NCI-H1105 treated with DMSO at 0.1 percent for 48 hours (cell line): ENCODE results near the gene PM20D1.
A peak's percentile ranks its signal among the peaks of the same experiment; 100 is the strongest.
"Not testable (repeated sequence)": the region's sequence is repeated elsewhere in the genome, so short reads cannot be mapped to it uniquely, and the experiment has no call there.

ENCODE experiments used
- DNase-seq: peaks from one replicate; lab custom pipeline; 2025; lab: John Stamatoyannopoulos, UW

PM20D1 gene

DNA sequence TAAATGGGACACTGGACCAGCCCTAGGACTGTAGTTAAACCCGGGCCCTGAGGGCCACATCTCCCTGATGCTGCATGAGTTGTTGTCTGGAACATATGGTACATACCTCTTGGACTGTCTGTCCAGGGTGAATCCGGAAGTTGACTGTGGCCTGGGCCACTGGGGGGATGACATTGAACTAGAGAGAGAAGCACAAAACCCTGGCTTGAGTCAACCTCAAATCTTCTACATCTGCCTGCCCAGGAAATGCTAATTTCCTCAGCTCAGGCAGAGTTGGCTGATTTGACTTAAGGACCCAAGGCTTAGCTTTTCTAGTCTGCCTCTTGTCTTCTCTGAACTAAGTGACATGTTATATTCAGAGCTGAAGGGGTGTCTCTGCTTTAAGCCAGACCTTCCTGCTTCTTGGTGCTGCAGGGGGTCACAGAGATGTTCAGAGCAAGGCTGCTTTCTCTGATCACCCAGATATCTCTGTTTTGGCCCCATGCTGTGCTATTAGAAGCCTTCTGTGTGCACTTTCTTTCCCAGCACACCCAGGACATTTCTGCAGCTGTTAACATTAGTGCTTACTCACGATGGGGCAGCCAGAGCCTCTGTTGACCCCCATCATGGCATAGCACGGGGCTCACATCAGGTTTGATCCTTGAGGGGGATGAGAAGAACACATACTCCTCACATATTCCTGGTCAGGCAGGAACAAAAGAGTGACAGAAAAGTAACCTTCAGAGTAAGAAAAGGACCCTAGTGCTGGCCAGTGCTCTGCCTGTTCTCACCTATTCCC lies 9.6 kb downstream of the PM20D1 start:
- DNase-seq: no peak

GRCh38 chr1:205837382-205837970 lies 12.5 kb downstream of the PM20D1 start:
- no peak for DNase-seq

GRCh38 chr1:205834751-205835150 lies 15.2 kb downstream of the PM20D1 start:
- DNase-seq: no peak

GRCh38 chr1:205832326-205832751 lies 17.6 kb downstream of the PM20D1 start:
- no peak for DNase-seq

GRCh38 chr1:205827623-205828022 lies 22.3 kb downstream of the PM20D1 start:
- no peak for DNase-seq

GRCh38 chr1:205826995-205827394 lies 22.9 kb downstream of the PM20D1 start:
- no peak for DNase-seq

DNA sequence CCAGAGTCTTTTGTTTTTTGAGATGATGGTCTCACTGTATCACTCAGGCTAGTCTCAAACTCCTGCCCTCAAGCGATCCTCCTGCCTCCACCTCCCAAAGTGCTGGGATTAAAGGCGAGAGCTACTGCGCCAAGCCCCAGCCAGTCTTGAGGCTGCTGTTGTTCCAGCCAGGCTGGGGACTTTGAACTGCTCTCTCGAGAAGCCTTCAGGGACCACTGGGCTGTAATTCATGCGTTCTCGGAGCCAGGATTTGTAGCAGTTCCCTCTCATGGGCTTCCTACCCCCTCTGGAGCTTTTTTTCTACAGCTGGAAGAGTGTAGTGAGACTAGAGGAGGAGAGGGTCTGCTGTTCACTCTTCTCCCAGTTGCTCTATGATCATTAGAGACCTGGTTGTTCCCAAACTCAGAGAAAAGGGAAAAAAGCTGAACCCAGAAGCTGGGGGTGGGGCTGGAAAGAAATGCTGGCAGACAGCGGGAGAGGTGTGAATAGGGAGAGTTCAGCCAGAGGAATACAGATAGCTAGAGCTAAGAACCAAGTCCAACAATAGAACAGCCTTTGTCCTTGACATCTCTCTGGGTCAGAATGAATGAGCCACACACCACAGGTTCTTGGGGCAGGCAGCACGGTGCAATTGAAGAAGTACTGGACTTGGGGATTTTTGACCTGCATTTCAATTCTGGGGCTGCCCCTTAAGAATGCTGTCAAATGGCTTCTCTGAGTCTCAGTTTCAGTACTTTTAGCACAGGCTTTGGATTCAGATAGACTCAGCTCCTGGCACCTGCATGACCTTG lies 23.7 kb downstream of the PM20D1 start:
- no peak for DNase-seq

GRCh38 chr1:205824180-205824579 lies 25.8 kb downstream of the PM20D1 start:
- no peak for DNase-seq

GRCh38 chr1:205823260-205823659 lies 26.7 kb downstream of the PM20D1 start:
- not testable (repeated sequence) for DNase-seq

GRCh38 chr1:205822397-205822796 lies 27.5 kb downstream of the PM20D1 start:
- no peak for DNase-seq

GRCh38 chr1:205817988-205818387 lies 31.9 kb downstream of the PM20D1 start:
- no peak for DNase-seq

DNA sequence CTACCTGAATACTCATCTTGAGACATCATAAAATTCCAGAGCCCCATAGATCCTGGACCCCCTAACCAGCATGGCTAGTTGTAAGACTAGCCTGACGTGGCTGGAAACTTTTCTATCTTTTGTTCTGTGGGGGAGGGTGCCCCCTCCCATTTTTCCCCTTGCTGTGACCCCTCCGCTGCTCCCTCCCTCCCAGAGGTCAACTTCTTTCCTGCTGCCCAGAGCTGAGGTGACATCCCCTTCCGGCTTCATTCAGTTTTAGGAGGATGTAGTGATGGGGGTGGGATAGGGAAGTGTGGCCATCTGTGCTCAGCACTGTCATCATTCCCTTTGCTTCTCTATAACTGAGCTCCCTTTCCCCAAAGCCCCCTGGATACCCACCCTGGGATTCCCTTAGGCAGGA lies 32.6 kb downstream of the PM20D1 start:
- DNase-seq: no peak

GRCh38 chr1:205813755-205814058 lies 36.2 kb downstream of the PM20D1 start:
- no peak for DNase-seq

- peak; percentile 93 for DNase-seq
Observed at GRCh38 chr1:205812878-205813754, 36.8 kb downstream of the PM20D1 start, which contains the start of gene SLC41A1. TSS of gene SLC41A1 (minus strand) at chr1:205813198. CDS start at chr1:205810441, 2,757 bp downstream.

DNA sequence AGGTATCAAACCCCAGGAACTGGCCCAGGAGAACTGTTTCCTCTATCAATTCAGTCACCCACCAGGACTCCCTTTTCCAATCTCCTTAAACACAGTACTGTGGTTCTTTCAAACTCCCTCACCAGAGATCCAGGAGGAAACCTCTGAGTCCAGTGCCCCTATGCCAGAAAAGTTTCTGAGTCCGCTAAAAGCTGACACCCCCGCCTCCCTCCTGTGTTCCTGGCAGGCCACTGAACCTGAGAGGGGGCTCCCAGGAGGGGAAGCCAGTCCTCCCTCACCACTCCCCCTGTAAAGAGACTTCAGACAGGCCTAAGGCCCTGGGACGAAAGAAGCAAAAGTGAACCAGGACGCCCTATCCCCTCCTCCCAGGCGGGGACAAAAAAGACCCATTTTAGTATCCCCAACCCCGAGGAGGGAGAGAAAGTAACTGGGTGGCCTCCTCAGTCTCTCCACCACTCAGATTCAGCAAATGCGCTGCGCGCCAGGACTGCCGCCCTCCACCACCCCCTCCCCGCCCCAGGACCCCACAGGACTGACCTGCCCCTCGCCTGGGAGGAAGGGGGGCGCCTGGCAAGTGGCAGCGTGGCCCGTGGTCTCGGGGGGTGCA lies 37.6 kb downstream of the PM20D1 start:
- DNase-seq: peak; percentile 22

DNA sequence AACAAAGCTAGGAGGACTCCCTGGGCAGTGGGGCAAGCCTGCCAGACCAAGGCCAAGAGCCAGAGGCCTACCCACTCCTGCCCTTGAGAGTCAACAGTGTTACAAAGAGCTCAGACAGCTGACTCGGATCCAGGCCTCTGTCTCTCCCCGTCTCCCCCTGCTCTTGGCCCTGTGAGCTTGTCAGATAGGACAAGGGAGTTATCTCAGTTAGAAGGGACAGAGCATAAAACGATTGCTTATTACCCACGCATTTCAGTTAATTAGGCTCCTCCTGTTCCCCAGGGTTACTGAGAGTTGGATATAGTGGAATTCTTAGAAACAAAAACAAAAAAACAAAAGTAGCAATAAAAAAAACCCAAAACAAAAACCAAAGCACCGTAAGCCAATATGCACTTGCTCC lies 38.3 kb downstream of the PM20D1 start:
- no peak for DNase-seq

- DNase-seq: no peak
Observed at GRCh38 chr1:205810448-205811157, 39.3 kb downstream of the PM20D1 start.

DNA sequence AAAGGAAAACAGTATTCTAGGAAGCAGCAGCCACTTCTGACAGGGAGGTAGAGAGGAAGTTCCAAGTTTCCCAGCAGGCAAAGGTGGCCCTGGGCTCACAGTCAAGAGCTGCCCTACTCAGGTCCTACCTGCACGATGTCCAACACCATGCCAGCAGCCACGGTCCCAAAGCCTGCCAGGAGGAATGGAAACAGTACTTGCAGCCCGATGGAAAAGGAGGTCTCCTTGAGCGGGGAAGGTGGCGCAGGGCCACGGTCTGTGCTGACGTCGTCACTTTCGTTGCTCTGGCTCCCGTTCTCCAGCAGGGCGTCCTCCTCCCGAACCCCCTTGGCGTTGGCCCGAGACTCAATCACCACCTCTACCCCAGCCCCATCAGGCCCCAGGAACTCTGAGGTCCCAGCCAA lies 40.0 kb downstream of the PM20D1 start:
- DNase-seq: no peak

- no peak for DNase-seq
Observed at GRCh38 chr1:205809469-205809868, 40.5 kb downstream of the PM20D1 start.

DNA sequence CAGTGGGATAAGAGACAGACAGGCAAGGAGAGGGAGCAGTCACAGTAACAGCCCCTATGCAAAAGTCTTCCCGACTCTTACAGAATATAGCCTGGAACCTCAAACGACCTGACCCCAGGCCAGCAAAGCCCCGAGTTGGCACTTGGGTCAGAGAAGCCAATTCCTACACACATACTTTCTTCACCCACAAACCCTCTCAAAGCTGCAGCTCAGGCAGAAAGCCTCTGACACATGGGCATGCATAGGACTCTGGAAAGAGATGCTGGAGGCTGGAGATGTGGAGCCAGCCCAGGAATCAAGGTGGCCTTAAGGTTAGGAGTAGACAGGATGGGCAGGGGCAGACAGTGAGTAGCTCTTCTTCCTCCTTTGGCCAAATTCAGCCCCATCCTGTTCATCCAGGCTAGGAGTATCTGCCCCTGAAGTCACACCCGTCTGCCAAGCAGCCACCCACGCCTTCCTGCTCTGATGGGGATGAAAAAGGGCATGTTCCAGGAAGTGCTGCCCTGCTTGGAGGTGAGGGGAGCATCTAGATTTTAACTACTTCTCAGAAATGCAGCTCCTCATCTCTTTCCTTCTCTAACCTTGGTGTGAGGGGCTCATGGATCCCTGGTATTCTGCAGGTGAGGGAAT lies 44.7 kb downstream of the PM20D1 start:
- DNase-seq: no peak
